BLaER1 (cell line): ENCODE results near the gene KCNQ4.

Experiments used
- H3K27ac ChIP-seq: shearing (Covaris generic); formaldehyde crosslinking; 2 replicates; pipeline ENCODE4 v1.8.1; 2022
- H3K27me3 ChIP-seq: shearing (Covaris generic); formaldehyde crosslinking; 2 replicates; pipeline ENCODE4 v1.8.1; 2022
- H3K36me3 ChIP-seq: shearing (Covaris generic); formaldehyde crosslinking; 2 replicates; pipeline ENCODE4 v1.8.1; 2022
- H3K4me1 ChIP-seq: shearing (Covaris generic); formaldehyde crosslinking; 2 replicates; pipeline ENCODE4 v1.8.1; 2022
- H3K4me2 ChIP-seq: shearing (Covaris generic); formaldehyde crosslinking; 2 replicates; pipeline ENCODE4 v1.8.1; 2022
- H3K4me3 ChIP-seq: shearing (Covaris generic); formaldehyde crosslinking; 2 replicates; pipeline ENCODE4 v1.8.1; 2022
- H3K9ac ChIP-seq: shearing (Covaris generic); formaldehyde crosslinking; 2 replicates; pipeline ENCODE4 v1.8.1; 2022
- H3K9me3 ChIP-seq: shearing (Covaris generic); formaldehyde crosslinking; 2 replicates; pipeline ENCODE4 v1.8.1; 2022
- H4K20me1 ChIP-seq: shearing (Covaris generic); formaldehyde crosslinking; 2 replicates; pipeline ENCODE4 v1.8.1; 2022
- Cebpa-rat ChIP-seq: shearing (Covaris generic); IDR thresholded peaks from 2 replicates; pipeline ENCODE4 v1.8.1; 2022

KCNQ4 gene

GRCh38 chr1:40776236-40777072 lies 7.1 kb upstream of the KCNQ4 start:
- H3K4me3 ChIP-seq: no peak overlapping the region
- no peaks in the 10 kb centered on the region for H3K4me1 ChIP-seq
- no peak for TF ChIP-seq Cebpa-rat
- H3K36me3 ChIP-seq: peaks cover 28% of the 10 kb centered on the region
- H3K9me3 ChIP-seq: peaks cover 18% of the 10 kb centered on the region
- H3K4me2 ChIP-seq: no peak overlapping the region
- no peaks in the 10 kb centered on the region for H4K20me1 ChIP-seq
- H3K27ac ChIP-seq: no peak overlapping the region
- peaks cover 4% of the 10 kb centered on the region for H3K27me3 ChIP-seq
- no peak overlapping the region for H3K9ac ChIP-seq

- Histone ChIP-seq H3K4me2 (no peak overlapping the region), H3K27me3 (peaks cover 14% of the 10 kb centered on the region), H4K20me1 (no peaks in the 10 kb centered on the region), H3K27ac (no peak overlapping the region), H3K9ac (no peak overlapping the region), H3K4me3 (no peak overlapping the region), H3K4me1 (peaks cover 8% of the 10 kb centered on the region), H3K9me3 (peaks cover 18% of the 10 kb centered on the region), H3K36me3 (peaks cover 19% of the 10 kb centered on the region)
- no peak for TF ChIP-seq Cebpa-rat
Measured at GRCh38 chr1:40777224-40777970, 6.2 kb upstream of the KCNQ4 start.

- H3K9me3 ChIP-seq: peaks cover 16% of the 10 kb centered on the region
- H3K4me2 ChIP-seq: no peak overlapping the region
- H3K36me3 ChIP-seq: peaks cover 8% of the 10 kb centered on the region
- H3K4me1 ChIP-seq: peaks cover 35% of the 10 kb centered on the region
- no peak overlapping the region for H3K4me3 ChIP-seq
- H3K27ac ChIP-seq: no peak overlapping the region
- peaks cover 46% of the 10 kb centered on the region for H3K27me3 ChIP-seq
- 0 out of 2 replicates have a peak, but pooled peaks cover 9% of the 10 kb centered on the region for H4K20me1 ChIP-seq
- no peak for TF ChIP-seq Cebpa-rat
- H3K9ac ChIP-seq: no peak overlapping the region
Measured at GRCh38 chr1:40780678-40781607, 2.6 kb upstream of the KCNQ4 start.

- H3K9me3 ChIP-seq: peaks cover 9% of the 10 kb centered on the region
- TF ChIP-seq Cebpa-rat: no peak
- peak overlapping the region; percentile 99; the same call in 1 of the 2 replicates for H3K4me2 ChIP-seq
- peaks cover 53% of the 10 kb centered on the region for H3K27me3 ChIP-seq
- H4K20me1 ChIP-seq: peaks cover 13% of the 10 kb centered on the region; the same call in 1 of the 2 replicates
- H3K4me3 ChIP-seq: no peak overlapping the region
- peaks cover 35% of the 10 kb centered on the region for H3K4me1 ChIP-seq
- H3K36me3 ChIP-seq: peaks cover 2% of the 10 kb centered on the region
- no peak overlapping the region for H3K27ac ChIP-seq
- no peak overlapping the region for H3K9ac ChIP-seq
Measured at GRCh38 chr1:40781608-40781971, 2.0 kb upstream of the KCNQ4 start.

- Histone ChIP-seq H3K36me3 (no peaks in the 10 kb centered on the region), H4K20me1 (peaks cover 21% of the 10 kb centered on the region; the same call in 1 of the 2 replicates), H3K4me2 (peak overlapping the region; percentile 99), H3K27ac (no peak overlapping the region), H3K27me3 (peaks cover 53% of the 10 kb centered on the region), H3K4me1 (peaks cover 35% of the 10 kb centered on the region), H3K4me3 (peak overlapping the region; percentile 72), H3K9me3 (peaks cover 2% of the 10 kb centered on the region; the same call in 1 of the 2 replicates), H3K9ac (peak overlapping the region; percentile 72)
- TF ChIP-seq Cebpa-rat: no peak
Measured at GRCh38 chr1:40782371-40782956, 1.1 kb upstream of the KCNQ4 start.

GRCh38 chr1:40784141-40784770 lies 669 bp downstream of the KCNQ4 start:
- peaks cover 35% of the 10 kb centered on the region for H3K4me1 ChIP-seq
- H4K20me1 ChIP-seq: peaks cover 21% of the 10 kb centered on the region; the same call in 1 of the 2 replicates
- peaks cover 53% of the 10 kb centered on the region for H3K27me3 ChIP-seq
- H3K36me3 ChIP-seq: no peaks in the 10 kb centered on the region
- no peak for TF ChIP-seq Cebpa-rat
- peak overlapping the region; percentile 70 for H3K9ac ChIP-seq
- peak overlapping the region; percentile 72 for H3K4me3 ChIP-seq
- peak overlapping the region; percentile 71 for H3K27ac ChIP-seq
- H3K4me2 ChIP-seq: peak overlapping the region; percentile 99
- no peaks in the 10 kb centered on the region for H3K9me3 ChIP-seq

GRCh38 chr1:40784771-40785151 lies 1.2 kb downstream of the KCNQ4 start:
- Histone ChIP-seq H3K27me3 (peaks cover 53% of the 10 kb centered on the region), H4K20me1 (peaks cover 24% of the 10 kb centered on the region; the same call in 1 of the 2 replicates), H3K9me3 (no peaks in the 10 kb centered on the region), H3K4me1 (peaks cover 35% of the 10 kb centered on the region), H3K27ac (peak overlapping the region; percentile 71; the same call in 1 of the 2 replicates), H3K4me3 (peak overlapping the region; percentile 72), H3K36me3 (no peaks in the 10 kb centered on the region), H3K4me2 (peak overlapping the region; percentile 99), H3K9ac (peak overlapping the region; percentile 70)
- TF ChIP-seq Cebpa-rat: no peak

GRCh38 chr1:40785446-40785845 lies 1.9 kb downstream of the KCNQ4 start:
- Histone ChIP-seq H3K27me3 (peaks cover 53% of the 10 kb centered on the region), H3K9ac (no peak overlapping the region), H3K4me3 (no peak overlapping the region), H3K36me3 (no peaks in the 10 kb centered on the region), H3K4me1 (peaks cover 36% of the 10 kb centered on the region), H3K9me3 (no peaks in the 10 kb centered on the region), H3K27ac (no peak overlapping the region), H4K20me1 (peaks cover 30% of the 10 kb centered on the region; the same call in 1 of the 2 replicates), H3K4me2 (peak overlapping the region; percentile 99; the same call in 1 of the 2 replicates)
- no peak for TF ChIP-seq Cebpa-rat
